ENCODE data around the gene DNAJC18.
"Not testable (repeated sequence)": the region's sequence is repeated elsewhere in the genome, so short reads cannot be mapped to it uniquely, and the experiment has no call there.

DNAJC18 gene

GRCh38 chr5:139402561-139403158 is 36.7 kb downstream of the DNAJC18 start:
- peak; percentile 64 for DNase-seq

GRCh38 chr5:139401546-139401945 is 37.8 kb downstream of the DNAJC18 start:
- no peak for DNase-seq

- DNase-seq, result no peak
Measured at GRCh38 chr5:139399501-139400121, 39.7 kb downstream of the DNAJC18 start.

GRCh38 chr5:139397921-139398320 is 41.4 kb downstream of the DNAJC18 start:
- no peak for DNase-seq

- DNase-seq, result no peak
Measured at GRCh38 chr5:139396691-139397090, 42.6 kb downstream of the DNAJC18 start.

GRCh38 chr5:139395844-139396640 is 43.3 kb downstream of the DNAJC18 start:
- DNase-seq, result no peak

- no peak for DNase-seq
Measured at GRCh38 chr5:139394654-139395566, 44.4 kb downstream of the DNAJC18 start, which contains the start of gene PROB1. TSS of gene PROB1 (minus strand) at chr5:139395104. CDS start at chr5:139395081, 23 bp downstream.

GRCh38 chr5:139394123-139394653 is 45.1 kb downstream of the DNAJC18 start:
- DNase-seq, result peak; percentile 84

- DNase-seq, result no peak
Measured at GRCh38 chr5:139393497-139394122, 45.7 kb downstream of the DNAJC18 start.

- peak; percentile 92 for DNase-seq
Measured at GRCh38 chr5:139392678-139393496, 46.4 kb downstream of the DNAJC18 start.

GRCh38 chr5:139392324-139392677 is 47.0 kb downstream of the DNAJC18 start:
- no peak for DNase-seq

GRCh38 chr5:139391570-139392323 is 47.6 kb downstream of the DNAJC18 start:
- DNase-seq, result no peak

- no peak for DNase-seq
Measured at GRCh38 chr5:139390639-139391569, 48.4 kb downstream of the DNAJC18 start.

GRCh38 chr5:139389701-139390638 is 49.4 kb downstream of the DNAJC18 start, which contains the start of gene MZB1:
TSS of gene MZB1 (minus strand) at chr5:139389913. CDS start at chr5:139389856, 57 bp downstream.
- no peak for DNase-seq

GRCh38 chr5:139388198-139388821 is 51.0 kb downstream of the DNAJC18 start:
- peak; percentile 67 for DNase-seq

GRCh38 chr5:139387611-139388197 is 51.6 kb downstream of the DNAJC18 start:
- no peak for DNase-seq

- DNase-seq, result not testable (repeated sequence)
Measured at GRCh38 chr5:139386956-139387355, 52.4 kb downstream of the DNAJC18 start.

All from islet precursor cell (in vitro differentiated cells).